ENCODE results near the gene KPNA6. TPM values are rescaled to one million over a fixed set of nuclear protein-coding genes. Genes with fewer than 3 reads are reported as not detected.

KPNA6 gene
- total and polyA plus RNA-seq, 2 donors = 10.0 to 17.1 TPM

DNA sequence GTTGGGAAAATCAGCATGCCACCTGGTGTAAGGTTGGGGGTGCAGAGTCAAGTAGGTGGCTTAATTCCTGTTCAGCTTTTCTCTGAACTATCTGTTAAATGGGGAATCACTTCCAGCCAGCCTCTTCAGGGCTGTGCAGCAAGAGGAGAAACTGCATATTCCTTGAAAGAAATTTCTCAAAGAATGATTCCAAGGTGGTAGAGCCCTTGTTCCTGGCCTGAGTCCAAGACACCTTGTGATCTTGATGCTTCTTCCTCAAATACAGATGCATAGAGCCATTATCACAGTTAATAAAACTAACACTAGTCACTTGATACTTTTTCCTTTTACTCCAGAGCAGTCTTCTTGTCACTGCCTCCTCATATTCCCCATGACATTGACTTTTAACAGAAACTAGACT, 76.8 kb downstream of the KPNA6 start:
- peaks cover 57 to 66% of the 10 kb centered on the region in 2 donors for H3K36me3 ChIP-seq (ENCODE audit: control insufficient read depth in 2 of 2, insufficient read depth in 2 of 2, low read length in 1 of 2)
- no peaks in the 10 kb centered on the region for H3K9me3 ChIP-seq (ENCODE audit: control insufficient read depth in 2 of 2, insufficient read depth in 1 of 2, low read length in 1 of 2)
- no peak overlapping the region for H3K4me3 ChIP-seq (ENCODE audit: low read length in 2 of 2)
- no peak for DNase-seq (ENCODE audit: low read depth in 6 of 9, low spot score in 9 of 9)
- H3K27me3 ChIP-seq (ENCODE audit: control insufficient read depth in 2 of 2, insufficient read depth in 1 of 2, low read length in 1 of 2) = no peaks in the 10 kb centered on the region
- H3K27ac ChIP-seq (ENCODE audit: low read depth in 1 of 2, low read length in 1 of 2) = no peak overlapping the region
- peaks cover 8 to 18% of the 10 kb centered on the region in 2 donors for H3K4me1 ChIP-seq (ENCODE audit: control insufficient read depth in 2 of 2, insufficient read depth in 2 of 2, low read length in 2 of 2)

DNA sequence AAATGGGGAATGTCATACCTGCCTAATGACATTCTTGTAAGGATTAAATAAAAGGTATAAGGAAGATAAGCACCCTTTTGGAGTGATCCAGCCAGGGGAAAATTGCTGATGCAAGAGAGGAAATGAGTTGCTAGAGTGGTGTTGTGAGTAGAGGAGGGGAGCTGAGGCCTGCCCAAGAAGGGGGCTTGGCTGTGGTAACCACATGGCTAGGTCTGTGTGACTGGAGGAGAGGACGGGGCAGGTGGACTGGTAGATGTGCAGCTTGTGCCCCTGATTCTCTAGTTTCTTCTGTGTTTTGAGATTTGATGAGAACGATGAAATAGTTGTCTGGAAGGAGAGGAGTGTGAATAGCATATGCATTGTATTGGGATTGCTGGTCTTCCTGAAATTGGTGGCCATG, 78.2 kb downstream of the KPNA6 start:
- 98% methylated on average over 2 of the region's 2 CpGs for WGBS
- H3K9me3 ChIP-seq (ENCODE audit: control insufficient read depth in 2 of 2, insufficient read depth in 1 of 2, low read length in 1 of 2) = no peaks in the 10 kb centered on the region
- H3K27ac ChIP-seq (ENCODE audit: low read depth in 1 of 2, low read length in 1 of 2) = no peak overlapping the region
- DNase-seq (ENCODE audit: low read depth in 6 of 9, low spot score in 9 of 9) = no peak
- H3K4me1 ChIP-seq (ENCODE audit: control insufficient read depth in 2 of 2, insufficient read depth in 2 of 2, low read length in 2 of 2) = peaks cover 4 to 7% of the 10 kb centered on the region in 2 donors
- no peak overlapping the region for H3K4me3 ChIP-seq (ENCODE audit: low read length in 2 of 2)
- H3K27me3 ChIP-seq (ENCODE audit: control insufficient read depth in 2 of 2, insufficient read depth in 1 of 2, low read length in 1 of 2) = no peaks in the 10 kb centered on the region
- H3K36me3 ChIP-seq (ENCODE audit: control insufficient read depth in 2 of 2, insufficient read depth in 2 of 2, low read length in 1 of 2) = peaks cover 70 to 80% of the 10 kb centered on the region in 2 donors

DNA sequence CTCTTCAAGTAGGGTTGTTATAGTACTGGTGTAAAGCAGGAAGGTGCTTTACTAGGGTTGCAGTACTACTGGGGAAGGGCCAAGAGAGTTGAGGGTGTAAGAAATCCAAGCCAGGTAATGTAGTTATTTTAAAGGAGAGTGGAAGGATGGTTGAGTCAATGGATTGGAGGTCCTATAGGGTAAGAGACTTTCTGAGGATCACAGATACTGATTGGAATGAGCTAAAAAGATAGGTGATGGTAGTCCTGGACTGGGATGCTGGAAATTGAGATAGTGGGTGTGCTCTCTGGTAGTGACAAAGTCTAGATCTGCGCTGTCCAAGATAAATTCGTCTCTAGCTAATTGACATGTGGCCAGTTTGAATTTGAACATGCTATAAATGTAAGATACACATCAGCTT, 78.6 kb downstream of the KPNA6 start:
- Histone ChIP-seq H3K27ac (ENCODE audit: low read depth in 1 of 2, low read length in 1 of 2) (no peak overlapping the region), H3K27me3 (ENCODE audit: control insufficient read depth in 2 of 2, insufficient read depth in 1 of 2, low read length in 1 of 2) (no peaks in the 10 kb centered on the region), H3K4me3 (ENCODE audit: low read length in 2 of 2) (no peak overlapping the region), H3K9me3 (ENCODE audit: control insufficient read depth in 2 of 2, insufficient read depth in 1 of 2, low read length in 1 of 2) (no peaks in the 10 kb centered on the region), H3K36me3 (ENCODE audit: control insufficient read depth in 2 of 2, insufficient read depth in 2 of 2, low read length in 1 of 2) (peaks cover 70 to 84% of the 10 kb centered on the region in 2 donors), H3K4me1 (ENCODE audit: control insufficient read depth in 2 of 2, insufficient read depth in 2 of 2, low read length in 2 of 2) (peaks cover 3% of the 10 kb centered on the region in 2 donors)
- DNase-seq (ENCODE audit: low read depth in 6 of 9, low spot score in 9 of 9) = no peak
- WGBS = 98% methylated on average over 2 of the region's 2 CpGs

DNA sequence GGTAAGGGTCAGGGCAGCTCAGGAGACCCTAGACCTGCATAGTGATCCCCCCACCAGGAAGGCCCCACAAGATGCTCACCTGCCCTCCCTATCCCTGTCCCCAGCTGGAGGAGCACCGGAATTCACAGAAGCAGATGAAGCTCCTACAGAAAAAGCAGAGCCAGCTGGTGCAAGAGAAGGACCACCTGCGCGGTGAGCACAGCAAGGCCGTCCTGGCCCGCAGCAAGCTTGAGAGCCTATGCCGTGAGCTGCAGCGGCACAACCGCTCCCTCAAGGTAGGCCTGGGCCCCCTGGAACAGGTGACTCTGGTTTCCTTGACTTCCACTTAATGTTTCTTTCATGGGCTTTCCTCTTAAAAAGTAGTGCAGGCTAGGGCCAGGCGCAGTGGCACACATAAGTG, 80.0 kb downstream of the KPNA6 start:
- H3K9me3 ChIP-seq (ENCODE audit: control insufficient read depth in 2 of 2, insufficient read depth in 1 of 2, low read length in 1 of 2) = no peaks in the 10 kb centered on the region
- DNase-seq (ENCODE audit: low read depth in 6 of 9, low spot score in 9 of 9) = no peak
- H3K27ac ChIP-seq (ENCODE audit: low read depth in 1 of 2, low read length in 1 of 2) = no peak overlapping the region
- H3K4me1 ChIP-seq (ENCODE audit: control insufficient read depth in 2 of 2, insufficient read depth in 2 of 2, low read length in 2 of 2) = peaks cover 0 to 2% of the 10 kb centered on the region in 2 donors
- H3K27me3 ChIP-seq (ENCODE audit: control insufficient read depth in 2 of 2, insufficient read depth in 1 of 2, low read length in 1 of 2) = no peaks in the 10 kb centered on the region
- peaks cover 72 to 89% of the 10 kb centered on the region in 2 donors for H3K36me3 ChIP-seq (ENCODE audit: control insufficient read depth in 2 of 2, insufficient read depth in 2 of 2, low read length in 1 of 2)
- 99% methylated on average over 9 of the region's 9 CpGs for WGBS
- H3K4me3 ChIP-seq (ENCODE audit: low read length in 2 of 2) = no peak overlapping the region

DNA sequence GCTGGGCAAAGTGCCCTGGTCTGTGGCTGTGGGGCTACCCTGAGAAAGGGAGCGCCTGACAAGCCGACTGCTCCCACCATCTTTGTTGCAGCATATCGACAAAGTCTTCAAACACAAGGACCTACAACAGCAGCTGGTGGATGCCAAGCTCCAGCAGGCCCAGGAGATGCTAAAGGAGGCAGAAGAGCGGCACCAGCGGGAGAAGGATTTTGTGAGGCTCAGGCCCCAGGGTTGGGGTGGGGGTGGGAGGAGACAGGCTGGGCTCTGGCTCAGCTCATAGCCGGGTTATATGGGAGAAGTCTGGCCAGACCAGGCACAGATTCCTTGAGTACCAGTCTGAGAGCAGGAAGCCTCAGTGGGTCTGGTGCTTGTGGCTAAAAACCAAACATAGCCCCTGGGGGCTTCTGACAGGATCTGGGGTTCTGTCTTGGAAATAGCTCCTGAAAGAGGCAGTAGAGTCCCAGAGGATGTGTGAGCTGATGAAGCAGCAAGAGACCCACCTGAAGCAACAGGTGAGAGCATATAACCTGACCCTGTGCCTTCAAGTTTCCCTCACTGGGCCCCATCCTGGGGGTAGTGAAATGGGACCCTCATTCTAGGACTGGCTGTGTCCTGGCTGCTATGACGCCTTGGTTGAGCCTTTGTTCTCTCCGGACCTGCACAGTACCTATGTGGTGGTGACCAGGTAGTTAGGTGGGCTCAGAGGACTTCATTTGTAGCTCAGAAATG, 84.5 kb downstream of the KPNA6 start:
- 98% methylated on average over 8 of the region's 8 CpGs for WGBS
- no peaks in the 10 kb centered on the region for H3K9me3 ChIP-seq (ENCODE audit: control insufficient read depth in 2 of 2, insufficient read depth in 1 of 2, low read length in 1 of 2)
- H3K4me3 ChIP-seq (ENCODE audit: low read length in 2 of 2) = no peak overlapping the region
- H3K36me3 ChIP-seq (ENCODE audit: control insufficient read depth in 2 of 2, insufficient read depth in 2 of 2, low read length in 1 of 2) = peaks cover 90 to 98% of the 10 kb centered on the region in 2 donors
- H3K27me3 ChIP-seq (ENCODE audit: control insufficient read depth in 2 of 2, insufficient read depth in 1 of 2, low read length in 1 of 2) = no peaks in the 10 kb centered on the region
- peaks cover 5 to 14% of the 10 kb centered on the region in 2 donors for H3K4me1 ChIP-seq (ENCODE audit: control insufficient read depth in 2 of 2, insufficient read depth in 2 of 2, low read length in 2 of 2)
- no peak for DNase-seq (ENCODE audit: low read depth in 6 of 9, low spot score in 9 of 9)
- H3K27ac ChIP-seq (ENCODE audit: low read depth in 1 of 2, low read length in 1 of 2) = peak overlapping the region in 1 of 2 donors; percentile 3

DNA sequence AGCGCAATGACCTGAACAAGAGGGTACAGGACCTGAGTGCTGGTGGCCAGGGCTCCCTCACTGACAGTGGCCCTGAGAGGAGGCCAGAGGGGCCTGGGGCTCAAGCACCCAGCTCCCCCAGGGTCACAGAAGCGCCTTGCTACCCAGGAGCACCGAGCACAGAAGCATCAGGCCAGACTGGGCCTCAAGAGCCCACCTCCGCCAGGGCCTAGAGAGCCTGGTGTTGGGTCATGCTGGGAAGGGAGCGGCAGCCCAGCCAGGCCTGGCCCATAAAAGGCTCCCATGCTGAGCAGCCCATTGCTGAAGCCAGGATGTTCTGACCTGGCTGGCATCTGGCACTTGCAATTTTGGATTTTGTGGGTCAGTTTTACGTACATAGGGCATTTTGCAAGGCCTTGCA, 87.1 kb downstream of the KPNA6 start:
- H3K4me3 ChIP-seq (ENCODE audit: low read length in 2 of 2) = no peak overlapping the region
- no peak overlapping the region for H3K27ac ChIP-seq (ENCODE audit: low read depth in 1 of 2, low read length in 1 of 2)
- no peaks in the 10 kb centered on the region for H3K27me3 ChIP-seq (ENCODE audit: control insufficient read depth in 2 of 2, insufficient read depth in 1 of 2, low read length in 1 of 2)
- no peaks in the 10 kb centered on the region for H3K9me3 ChIP-seq (ENCODE audit: control insufficient read depth in 2 of 2, insufficient read depth in 1 of 2, low read length in 1 of 2)
- peaks cover 76 to 85% of the 10 kb centered on the region in 2 donors for H3K36me3 ChIP-seq (ENCODE audit: control insufficient read depth in 2 of 2, insufficient read depth in 2 of 2, low read length in 1 of 2)
- peaks cover 10 to 26% of the 10 kb centered on the region in 2 donors for H3K4me1 ChIP-seq (ENCODE audit: control insufficient read depth in 2 of 2, insufficient read depth in 2 of 2, low read length in 2 of 2)
- over 99% methylated on average over 6 of the region's 6 CpGs for WGBS
- no peak for DNase-seq (ENCODE audit: low read depth in 6 of 9, low spot score in 9 of 9)

DNA sequence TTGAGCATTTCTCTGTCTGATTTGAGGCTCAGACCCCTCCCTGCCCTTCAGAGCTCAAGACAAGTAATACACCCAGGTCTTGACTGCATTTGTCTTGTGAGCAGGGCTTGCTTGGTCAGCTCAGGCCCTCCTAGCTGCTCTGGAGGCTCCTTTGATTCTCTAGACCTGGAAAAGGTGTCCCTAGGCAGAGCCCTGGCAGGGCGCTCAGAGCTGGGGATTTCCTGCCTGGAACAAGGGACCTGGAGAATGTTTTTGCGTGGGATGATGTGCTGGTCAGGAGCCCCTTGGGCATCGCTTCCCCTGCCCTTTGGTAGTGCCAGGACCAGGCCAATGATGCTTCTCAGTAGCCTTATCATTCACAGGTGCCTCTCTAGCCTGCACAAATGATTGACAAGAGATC, 87.7 kb downstream of the KPNA6 start:
- H3K36me3 ChIP-seq (ENCODE audit: control insufficient read depth in 2 of 2, insufficient read depth in 2 of 2, low read length in 1 of 2) = peaks cover 71 to 80% of the 10 kb centered on the region in 2 donors
- H3K9me3 ChIP-seq (ENCODE audit: control insufficient read depth in 2 of 2, insufficient read depth in 1 of 2, low read length in 1 of 2) = no peaks in the 10 kb centered on the region
- H3K4me3 ChIP-seq (ENCODE audit: low read length in 2 of 2) = no peak overlapping the region
- peaks cover 13 to 30% of the 10 kb centered on the region in 2 donors for H3K4me1 ChIP-seq (ENCODE audit: control insufficient read depth in 2 of 2, insufficient read depth in 2 of 2, low read length in 2 of 2)
- H3K27ac ChIP-seq (ENCODE audit: low read depth in 1 of 2, low read length in 1 of 2) = no peak overlapping the region
- no peak for DNase-seq (ENCODE audit: low read depth in 6 of 9, low spot score in 9 of 9)
- 98% methylated on average over 3 of the region's 3 CpGs for WGBS
- no peaks in the 10 kb centered on the region for H3K27me3 ChIP-seq (ENCODE audit: control insufficient read depth in 2 of 2, insufficient read depth in 1 of 2, low read length in 1 of 2)

DNA sequence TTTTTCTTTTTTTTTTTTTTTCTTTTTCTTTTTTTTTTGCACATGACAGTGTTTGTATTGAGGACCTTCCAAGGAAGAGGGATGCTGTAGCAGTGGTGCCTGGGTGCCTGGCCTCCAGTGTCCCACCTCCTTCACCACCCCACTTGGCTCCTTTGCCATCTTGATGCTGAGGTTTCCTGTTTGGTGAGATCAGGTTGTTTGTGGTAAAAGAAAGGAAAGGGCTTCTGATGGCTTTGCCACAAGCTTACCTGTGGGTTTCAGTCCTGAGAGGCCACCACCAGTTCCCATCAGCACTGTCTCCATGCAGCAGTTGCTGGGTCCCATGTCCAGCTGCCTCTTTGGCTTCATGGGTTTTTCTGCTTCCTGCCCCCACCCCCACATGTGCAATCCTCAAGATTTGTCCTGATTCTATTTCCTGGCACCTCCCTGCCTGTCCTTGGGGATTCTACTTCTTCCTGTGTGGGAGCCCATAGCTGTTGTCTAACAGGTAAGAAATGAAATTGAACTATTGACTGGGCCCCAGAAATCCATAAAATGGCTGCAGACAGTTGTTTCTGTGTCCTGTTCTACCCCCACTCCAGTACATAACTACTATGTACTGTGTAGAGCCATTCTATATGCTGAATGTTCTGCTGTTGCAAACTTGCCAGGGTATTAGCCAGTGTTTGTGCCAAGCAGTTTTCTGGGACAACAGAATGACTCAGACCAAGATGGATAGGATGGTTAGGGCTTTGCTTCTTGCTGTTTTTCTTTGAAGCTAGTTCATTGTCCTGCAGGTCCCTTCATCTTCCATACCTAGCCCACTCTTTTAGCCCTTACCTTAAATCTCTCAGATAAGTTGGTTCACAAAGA, 88.3 kb downstream of the KPNA6 start:
- no peaks in the 10 kb centered on the region for H3K27me3 ChIP-seq (ENCODE audit: control insufficient read depth in 2 of 2, insufficient read depth in 1 of 2, low read length in 1 of 2)
- no peak overlapping the region for H3K27ac ChIP-seq (ENCODE audit: low read depth in 1 of 2, low read length in 1 of 2)
- H3K9me3 ChIP-seq (ENCODE audit: control insufficient read depth in 2 of 2, insufficient read depth in 1 of 2, low read length in 1 of 2) = no peaks in the 10 kb centered on the region
- DNase-seq (ENCODE audit: low read depth in 6 of 9, low spot score in 9 of 9) = no peak
- H3K36me3 ChIP-seq (ENCODE audit: control insufficient read depth in 2 of 2, insufficient read depth in 2 of 2, low read length in 1 of 2) = peaks cover 64 to 73% of the 10 kb centered on the region in 2 donors
- peaks cover 13 to 33% of the 10 kb centered on the region in 2 donors for H3K4me1 ChIP-seq (ENCODE audit: control insufficient read depth in 2 of 2, insufficient read depth in 2 of 2, low read length in 2 of 2)
- H3K4me3 ChIP-seq (ENCODE audit: low read length in 2 of 2) = no peak overlapping the region

DNA sequence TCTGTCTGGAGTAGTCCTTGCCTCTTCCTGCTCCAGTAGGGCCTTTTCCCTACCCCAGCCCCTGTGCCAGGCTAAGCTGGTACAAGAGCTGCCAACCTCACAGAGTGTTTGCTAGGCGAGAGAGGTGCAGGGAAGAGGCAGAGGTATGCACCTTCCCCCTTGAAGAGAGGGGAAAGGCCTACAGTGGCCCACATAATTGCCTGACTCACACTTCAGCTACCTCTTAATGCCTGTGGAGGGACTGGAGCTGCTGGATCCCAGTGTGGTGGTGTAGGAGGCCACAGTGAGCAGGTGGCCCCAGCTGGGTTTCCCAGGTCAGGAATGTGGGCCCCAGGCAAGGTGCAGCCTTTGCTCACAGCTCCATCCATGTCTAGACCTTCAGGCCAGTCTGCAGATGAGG, 89.2 kb downstream of the KPNA6 start:
- no peak overlapping the region for H3K4me3 ChIP-seq (ENCODE audit: low read length in 2 of 2)
- peaks cover 17 to 41% of the 10 kb centered on the region in 2 donors for H3K4me1 ChIP-seq (ENCODE audit: control insufficient read depth in 2 of 2, insufficient read depth in 2 of 2, low read length in 2 of 2)
- H3K27ac ChIP-seq (ENCODE audit: low read depth in 1 of 2, low read length in 1 of 2) = no peak overlapping the region
- WGBS = 97% methylated on average over 1 of the region's 1 CpG
- H3K27me3 ChIP-seq (ENCODE audit: control insufficient read depth in 2 of 2, insufficient read depth in 1 of 2, low read length in 1 of 2) = no peaks in the 10 kb centered on the region
- peaks cover 55 to 64% of the 10 kb centered on the region in 2 donors for H3K36me3 ChIP-seq (ENCODE audit: control insufficient read depth in 2 of 2, insufficient read depth in 2 of 2, low read length in 1 of 2)
- DNase-seq (ENCODE audit: low read depth in 6 of 9, low spot score in 9 of 9) = no peak
- no peaks in the 10 kb centered on the region for H3K9me3 ChIP-seq (ENCODE audit: control insufficient read depth in 2 of 2, insufficient read depth in 1 of 2, low read length in 1 of 2)
